ENCODE results near the gene AKAP8.
"Not testable (repeated sequence)": the region's sequence is repeated elsewhere in the genome, so short reads cannot be mapped to it uniquely, and the experiment has no call there.

The AKAP8 gene

DNA sequence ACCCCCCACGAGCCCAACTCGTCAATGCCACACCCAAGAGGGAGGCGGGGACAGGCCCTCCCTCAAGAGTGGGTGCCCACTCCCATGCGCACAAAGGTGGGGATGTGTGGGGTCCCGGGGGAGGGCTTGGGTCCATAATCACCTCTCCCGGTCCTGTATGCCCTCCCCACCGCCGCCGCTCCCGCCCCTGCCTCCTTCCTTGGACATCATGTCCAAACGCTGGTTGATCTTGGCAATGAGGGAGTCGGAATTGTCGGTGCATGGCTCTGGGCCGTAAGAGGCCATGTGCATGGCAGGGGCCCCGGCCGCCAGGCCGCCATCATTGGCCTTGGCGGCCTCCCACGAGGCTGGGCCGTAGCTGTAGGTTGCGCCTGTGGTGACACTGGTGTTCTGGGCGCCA lies 5.9 kb downstream of the AKAP8 start:
- DNase-seq (ENCODE audit: low read depth in 2 of 2) = no peak

DNA sequence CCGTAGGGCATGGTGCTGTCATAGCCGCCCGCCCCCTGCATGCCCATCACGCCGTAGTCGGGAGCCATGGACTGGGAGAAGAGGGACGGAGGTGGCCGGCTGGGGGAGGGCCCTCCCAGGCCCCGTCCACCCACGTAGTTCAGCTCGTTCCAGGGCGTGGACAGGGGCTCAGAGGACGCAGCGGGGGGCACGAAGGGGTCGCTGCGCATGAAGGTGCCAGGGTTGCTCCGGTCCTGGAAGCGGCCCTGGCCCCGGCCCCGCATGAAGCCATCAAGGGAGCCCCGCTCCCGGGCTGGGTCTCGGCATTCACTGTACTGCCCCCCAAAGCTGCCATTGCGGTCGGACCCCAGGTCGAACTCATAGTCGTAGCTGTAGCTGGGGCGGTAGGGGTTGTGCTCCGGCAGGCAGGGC lies 6.7 kb downstream of the AKAP8 start:
- DNase-seq (ENCODE audit: low read depth in 2 of 2) = no peak

DNA sequence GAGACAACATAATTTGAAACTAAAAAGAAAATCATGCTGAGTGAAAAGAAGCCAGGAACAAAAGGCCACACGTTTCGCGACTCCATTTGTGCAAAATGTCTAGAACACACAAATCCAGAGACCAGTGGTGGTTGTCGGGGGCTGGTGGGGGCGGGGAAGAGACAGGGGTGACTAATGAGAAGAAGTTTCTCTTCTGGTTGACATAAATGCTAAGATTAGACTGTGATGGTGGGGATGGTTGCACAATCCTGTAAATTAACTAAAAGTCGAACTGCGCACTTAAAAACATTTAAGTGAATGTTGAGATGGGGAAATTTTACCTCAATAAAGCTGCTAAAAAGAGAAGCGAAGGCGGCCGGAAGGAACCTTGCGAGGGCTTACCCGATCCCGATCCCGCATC lies 7.1 kb downstream of the AKAP8 start:
- DNase-seq (ENCODE audit: low read depth in 2 of 2) = no peak

DNA sequence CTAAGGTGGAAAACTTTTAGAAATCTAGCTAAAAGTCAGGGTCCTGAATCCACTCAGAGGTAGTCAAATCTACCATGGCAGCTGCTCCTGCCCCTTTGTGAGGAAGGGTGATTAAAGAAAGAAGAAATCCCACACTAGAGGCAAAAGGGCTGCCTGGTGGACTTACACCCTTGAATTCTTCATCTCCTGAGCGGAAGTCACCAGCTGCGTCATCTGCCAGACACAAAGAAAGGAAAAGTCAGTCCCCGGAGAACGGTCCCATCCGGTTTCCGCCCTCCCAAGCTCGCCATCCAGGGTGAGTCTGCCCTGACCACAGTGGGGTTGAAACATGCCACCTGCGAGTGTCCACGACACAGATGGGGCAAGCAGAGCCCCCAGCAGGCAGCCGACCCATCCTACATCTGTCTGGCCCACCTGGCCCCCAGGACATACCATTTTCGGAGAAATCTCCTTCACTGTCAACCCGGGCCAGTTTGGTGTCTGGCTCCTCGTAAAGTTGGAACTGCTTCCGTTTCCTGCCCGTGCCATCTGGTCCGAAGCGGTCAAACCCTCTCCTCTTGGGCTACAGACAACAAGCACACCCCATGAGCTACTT lies 7.7 kb downstream of the AKAP8 start:
- no peak for DNase-seq (ENCODE audit: low read depth in 2 of 2)

DNA sequence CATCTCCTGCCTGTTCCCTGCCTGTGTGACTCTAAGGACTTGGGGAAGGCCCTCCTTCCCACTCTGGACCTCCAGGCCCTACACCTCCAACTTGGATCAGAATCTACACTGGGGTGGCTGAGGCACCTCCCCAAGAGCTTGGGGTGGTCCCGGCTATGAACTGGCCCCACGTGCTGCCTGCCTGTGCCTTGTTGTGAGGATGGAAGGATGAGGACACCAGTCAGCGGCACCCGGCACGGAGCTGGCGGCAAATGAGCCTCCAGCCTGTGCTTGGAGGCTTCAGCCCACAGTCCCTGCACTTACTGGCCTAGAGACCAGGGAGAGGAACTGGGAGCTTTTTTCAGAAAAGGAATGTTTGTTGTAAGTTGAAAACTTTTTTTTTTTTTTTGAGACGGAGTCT lies 8.5 kb downstream of the AKAP8 start:
- no peak for DNase-seq (ENCODE audit: low read depth in 2 of 2)

DNA sequence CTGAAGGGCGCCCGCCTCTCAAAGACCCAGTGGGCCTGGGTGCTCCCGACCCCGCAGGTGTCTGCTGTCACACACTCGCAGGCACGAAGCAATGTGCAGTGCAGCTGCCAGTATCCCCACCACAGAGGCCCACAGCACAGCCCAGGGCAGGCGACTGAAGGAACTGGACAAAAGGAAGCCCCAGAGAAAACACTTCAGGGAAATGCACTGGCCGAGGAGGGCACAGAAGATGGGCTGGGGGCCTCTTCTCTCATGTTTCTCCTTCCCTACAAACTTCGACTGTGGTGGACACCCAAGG lies 10.0 kb downstream of the AKAP8 start:
- no peak for DNase-seq (ENCODE audit: low read depth in 2 of 2)

DNA sequence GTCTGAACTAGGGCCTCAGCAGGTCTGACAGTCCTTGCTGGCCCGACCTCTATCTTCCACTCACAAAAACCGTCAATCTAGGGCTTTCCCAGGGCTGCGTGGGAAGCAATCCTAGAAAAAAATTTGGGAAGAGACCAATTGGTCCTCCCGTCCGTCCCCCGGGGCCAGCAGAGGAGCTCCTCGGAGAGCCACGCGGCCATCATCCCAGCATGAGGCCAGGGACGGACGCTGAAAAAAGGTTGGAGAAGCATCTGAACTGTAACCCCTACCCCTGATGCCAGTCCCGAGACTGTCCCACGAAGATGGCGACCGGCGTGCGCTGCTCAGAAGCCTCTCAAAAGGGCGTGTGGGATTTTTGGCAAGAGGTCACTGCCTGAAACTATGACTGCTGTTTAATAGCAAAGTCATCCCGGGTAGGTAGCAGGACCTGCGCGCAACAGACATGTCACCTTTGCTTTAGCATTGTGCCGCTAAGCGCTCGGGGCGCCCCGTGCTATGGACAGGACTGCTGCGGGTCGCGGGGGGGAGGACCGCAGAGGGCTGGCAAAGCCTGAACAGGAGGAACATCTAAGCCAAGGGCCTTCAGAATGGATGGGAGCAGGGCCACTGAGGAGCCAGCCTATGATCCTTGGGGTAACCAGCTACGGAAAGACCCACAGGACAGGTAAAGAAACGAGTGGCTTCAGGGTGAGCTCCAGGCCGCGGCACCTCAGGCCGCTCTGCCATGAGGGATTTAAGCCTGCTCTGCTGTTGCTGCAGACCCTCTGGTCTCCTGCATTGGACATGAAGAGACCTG lies 10.6 kb downstream of the AKAP8 start:
- DNase-seq (ENCODE audit: low read depth in 2 of 2) = no peak

DNA sequence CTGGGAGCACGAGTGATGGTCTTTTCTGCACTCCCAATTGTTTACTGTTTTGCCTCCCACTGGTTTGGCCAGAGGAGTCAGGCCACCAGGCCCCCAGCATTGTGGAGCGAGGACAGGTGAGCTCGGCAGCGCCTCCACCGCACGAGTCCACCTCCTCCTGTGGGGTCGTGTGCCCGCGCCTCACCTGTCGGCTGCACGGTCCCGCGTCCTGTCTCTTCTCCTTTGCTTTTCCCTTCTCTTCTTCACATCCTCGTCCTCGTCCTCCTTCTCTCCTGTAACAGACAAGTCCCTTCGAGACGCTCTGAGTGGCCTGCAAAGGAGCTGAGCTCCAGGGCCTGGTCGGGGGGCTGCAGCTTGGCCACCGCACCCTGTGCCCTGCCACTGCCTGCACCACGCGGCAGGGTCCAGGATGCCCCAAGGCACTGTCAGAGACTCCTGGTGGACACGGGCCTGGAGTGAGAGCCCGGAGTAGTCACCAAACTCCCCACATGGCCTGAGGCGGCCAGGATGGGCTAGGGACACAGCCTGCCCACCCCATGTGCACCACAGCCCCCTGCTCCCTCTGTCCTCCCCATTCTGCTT lies 11.4 kb downstream of the AKAP8 start:
- DNase-seq (ENCODE audit: low read depth in 2 of 2) = no peak

DNA sequence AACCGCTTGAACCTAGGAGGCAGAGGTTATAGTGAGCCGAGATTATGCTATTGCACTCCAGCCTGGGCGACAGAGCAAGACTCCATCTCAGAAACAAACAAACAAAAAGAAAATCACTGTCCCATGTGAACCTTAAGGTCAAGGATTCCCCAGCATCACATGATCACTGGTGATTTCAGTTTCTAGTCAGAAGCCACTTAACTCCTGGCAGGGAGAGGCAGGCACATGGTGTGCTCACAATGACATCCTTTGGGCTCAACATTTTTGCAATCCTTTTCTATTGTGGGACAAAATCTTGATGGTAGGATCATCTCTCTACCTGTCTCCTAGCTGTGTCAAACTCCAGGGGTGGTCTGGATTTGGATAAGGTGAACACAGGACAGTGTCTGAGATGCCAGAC lies 12.1 kb downstream of the AKAP8 start:
- no peak for DNase-seq (ENCODE audit: low read depth in 2 of 2)

DNA sequence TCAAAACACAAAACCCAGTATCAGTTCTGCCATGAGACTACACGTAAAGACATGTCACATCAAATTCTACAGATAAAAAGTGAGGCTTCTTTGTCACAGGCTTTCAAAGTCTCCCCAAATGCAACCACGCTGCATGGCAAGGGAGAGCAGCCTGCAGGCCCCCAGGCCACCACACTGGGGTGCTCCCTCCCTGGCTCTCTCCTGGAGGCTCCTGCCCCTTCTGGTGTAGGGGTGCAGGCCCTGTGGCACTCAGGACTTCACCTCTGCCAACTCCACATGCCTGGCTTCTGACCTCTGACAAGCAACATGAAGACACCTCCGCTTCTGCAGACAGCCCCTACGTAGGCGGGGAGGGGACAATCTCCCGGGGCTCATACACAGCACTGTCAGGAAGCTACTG lies 14.3 kb downstream of the AKAP8 start:
- DNase-seq (ENCODE audit: low read depth in 2 of 2) = no peak

DNA sequence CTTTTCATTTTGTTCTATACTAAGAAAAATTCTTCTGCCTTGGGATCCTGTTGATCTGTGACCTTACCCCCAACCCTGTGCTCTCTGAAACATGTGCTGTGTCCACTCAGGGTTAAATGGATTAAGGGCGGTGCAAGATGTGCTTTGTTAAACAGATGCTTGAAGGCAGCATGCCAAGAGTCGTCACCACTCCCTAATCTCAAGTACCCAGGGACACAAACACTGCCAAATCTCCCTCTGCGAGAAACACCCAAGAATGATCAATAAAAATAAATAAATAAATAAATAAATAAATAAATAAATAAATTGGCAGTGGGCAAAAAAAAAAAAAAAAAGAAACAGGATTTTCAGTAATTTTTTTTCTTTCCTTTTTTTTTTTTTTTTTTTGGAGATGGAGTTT lies 15.8 kb downstream of the AKAP8 start:
- DNase-seq (ENCODE audit: low read depth in 2 of 2) = not testable (repeated sequence)

DNA sequence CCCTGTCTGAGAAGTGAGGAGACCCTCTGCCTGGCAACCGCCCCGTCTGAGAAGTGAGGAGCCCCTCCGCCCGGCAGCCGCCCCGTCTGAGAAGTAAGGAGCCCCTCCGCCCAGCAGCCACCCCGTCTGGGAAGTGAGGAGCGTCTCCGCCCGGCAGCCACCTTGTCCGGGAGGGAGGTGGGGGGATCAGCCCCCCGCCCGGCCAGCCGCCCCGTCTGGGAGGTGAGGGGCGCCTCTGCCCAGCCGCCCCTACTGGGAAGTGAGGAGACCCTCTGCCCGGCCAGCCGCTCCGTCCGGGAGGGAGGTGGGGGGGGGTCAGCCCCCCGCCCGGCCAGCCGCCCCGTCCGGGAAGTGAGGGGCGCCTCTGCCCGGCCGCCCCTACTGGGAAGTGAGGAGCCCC lies 16.5 kb downstream of the AKAP8 start:
- not testable (repeated sequence) for DNase-seq (ENCODE audit: low read depth in 2 of 2)

DNA sequence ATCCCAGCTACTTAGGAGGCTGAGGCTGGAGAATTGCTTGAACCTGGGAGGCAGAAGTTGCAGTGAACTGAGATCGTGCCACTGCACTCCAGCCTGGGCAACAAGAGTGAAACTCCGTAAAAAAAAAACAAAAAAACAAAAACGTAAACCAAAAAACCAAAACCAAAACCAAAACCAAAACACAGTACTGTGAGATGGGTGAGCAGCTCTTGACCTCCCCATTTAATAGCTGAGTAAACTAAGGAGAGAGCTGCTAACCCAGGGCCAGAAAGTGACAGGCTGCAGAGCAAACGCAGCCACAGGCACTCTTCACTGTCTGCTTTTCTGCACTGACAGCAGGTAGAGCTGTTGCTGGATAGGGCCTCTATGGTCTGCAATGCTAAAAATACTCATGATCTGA lies 19.6 kb downstream of the AKAP8 start:
- DNase-seq (ENCODE audit: low read depth in 2 of 2) = not testable (repeated sequence)

DNA sequence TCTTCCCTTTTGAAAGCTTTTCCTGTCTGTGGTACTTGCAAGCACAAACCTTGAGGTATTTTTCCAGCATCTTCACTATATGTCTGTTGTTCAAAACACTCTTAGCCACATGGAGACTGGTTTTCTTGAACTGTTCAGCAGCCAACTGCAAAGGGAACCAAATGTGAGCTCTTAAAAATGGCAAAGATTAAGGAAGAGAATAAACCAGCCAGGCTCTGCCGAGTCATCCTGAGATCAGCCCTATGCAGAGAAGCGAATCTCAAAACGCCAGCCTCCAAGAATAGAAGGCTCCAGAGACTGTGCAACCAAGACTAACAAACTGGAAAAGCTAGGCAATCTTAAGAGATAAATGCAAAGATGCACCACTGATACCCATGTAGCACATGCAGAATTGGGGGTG lies 20.7 kb downstream of the AKAP8 start:
- DNase-seq (ENCODE audit: low read depth in 2 of 2) = no peak

DNA sequence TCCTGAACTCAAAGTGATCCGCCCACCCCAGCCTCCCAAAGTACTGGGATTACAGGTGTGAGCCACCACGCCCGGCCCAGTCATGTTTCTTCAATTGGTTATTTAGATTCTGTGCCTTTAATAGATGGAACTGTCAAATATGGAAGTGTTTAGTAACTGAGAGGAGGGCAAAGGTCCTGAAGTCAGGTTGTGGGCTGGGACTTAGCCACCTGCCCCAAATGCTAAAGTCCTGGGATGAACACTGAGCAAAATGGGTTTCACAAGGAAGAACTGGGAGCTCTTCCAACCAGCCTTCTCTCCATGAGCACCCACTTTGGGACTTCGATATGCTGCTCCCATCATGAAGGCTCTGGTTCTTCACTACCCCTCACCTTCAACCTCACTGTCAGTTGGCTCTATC lies 21.7 kb downstream of the AKAP8 start:
- DNase-seq (ENCODE audit: low read depth in 2 of 2) = no peak

DNA sequence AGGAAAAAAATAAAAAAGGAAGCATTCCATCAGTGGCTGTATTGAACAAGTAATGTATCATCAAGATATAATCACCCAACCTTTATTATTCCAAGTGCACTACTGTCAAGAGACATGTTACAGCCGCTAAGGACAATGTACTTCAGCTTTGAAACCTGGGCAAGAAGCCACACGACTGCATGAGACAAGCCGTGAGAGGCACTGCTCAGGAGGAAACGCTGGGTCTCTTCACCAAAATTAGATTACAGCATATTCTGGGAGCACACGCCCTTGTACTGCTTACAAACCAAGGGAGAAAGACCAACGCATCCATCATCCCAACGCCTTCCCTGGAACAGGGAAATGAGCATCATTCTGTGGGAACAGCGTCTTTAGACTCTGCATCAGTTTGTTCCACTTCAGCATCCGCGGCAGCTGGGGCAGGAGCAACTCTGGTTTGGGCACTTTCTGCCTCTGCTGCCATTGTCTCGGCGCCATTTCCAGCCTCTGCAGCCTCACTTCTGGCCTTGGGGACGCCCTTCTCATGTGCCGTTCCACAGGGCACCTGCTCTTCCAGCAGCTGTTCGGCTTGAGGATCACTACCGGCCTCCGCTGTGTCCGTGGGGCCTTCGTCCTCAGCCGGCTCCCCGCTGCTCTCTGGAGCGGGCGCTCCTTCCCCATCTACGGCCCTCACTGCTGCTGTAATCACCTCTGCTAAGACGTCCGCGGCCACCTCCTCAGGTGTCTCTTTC lies 24.9 kb downstream of the AKAP8 start:
- DNase-seq (ENCODE audit: low read depth in 2 of 2) = no peak

DNA sequence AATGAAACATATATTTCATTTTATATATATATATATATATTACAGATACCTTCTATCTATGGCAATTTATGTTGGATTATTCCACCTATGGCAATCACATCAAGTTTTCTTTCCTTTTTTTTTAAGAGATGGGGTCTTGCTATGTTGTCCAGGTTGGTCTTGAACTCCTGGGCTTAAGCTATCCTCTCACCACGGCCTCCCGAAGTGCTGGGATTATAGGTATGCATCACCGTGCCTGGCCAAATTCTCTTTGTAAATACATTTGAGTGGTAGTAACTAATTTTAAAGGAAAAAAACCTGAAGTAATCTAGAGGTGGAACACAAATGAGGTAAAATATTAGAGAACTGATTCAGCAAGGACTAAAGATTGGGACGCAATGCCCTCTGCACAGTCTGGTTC lies 25.7 kb downstream of the AKAP8 start:
- no peak for DNase-seq (ENCODE audit: low read depth in 2 of 2)

DNA sequence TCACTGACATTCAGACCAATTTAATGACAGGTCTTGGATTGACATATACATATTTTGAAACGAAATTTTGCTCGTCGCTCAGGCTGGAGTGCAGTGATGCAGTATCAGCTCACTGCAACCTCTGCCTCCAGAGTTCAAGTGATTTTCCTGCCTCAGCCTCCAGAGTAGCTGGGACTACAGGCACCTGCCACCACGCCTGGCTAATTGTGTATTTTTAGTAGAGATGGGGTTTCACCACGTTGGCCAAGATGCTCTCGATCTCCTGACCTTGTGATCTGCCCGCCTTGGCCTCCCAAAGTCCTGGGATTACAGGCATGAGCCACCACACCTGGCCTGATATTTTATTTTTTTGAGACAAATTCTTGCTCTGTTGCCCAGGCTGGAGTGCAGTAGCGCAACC lies 27.1 kb downstream of the AKAP8 start:
- not testable (repeated sequence) for DNase-seq (ENCODE audit: low read depth in 2 of 2)

DNA sequence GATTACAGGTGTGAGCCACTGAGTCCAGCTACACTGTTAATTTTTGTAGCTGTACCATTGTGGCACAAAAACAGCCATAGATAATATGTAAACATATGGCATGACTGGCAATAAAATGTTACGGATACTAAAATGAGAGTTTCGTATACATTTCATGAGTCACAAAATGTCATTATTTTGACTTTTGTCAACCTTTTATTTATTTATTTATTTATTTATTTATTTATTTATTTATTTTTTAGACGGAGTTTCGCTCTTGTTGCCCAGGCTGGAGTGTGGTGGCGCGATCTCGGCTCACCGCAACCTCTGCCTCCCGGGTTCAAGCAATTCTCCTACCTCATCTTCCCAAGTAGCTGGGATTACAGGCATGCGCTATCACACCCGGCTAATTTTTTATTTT lies 38.3 kb downstream of the AKAP8 start:
- DNase-seq (ENCODE audit: low read depth in 2 of 2) = not testable (repeated sequence)

DNA sequence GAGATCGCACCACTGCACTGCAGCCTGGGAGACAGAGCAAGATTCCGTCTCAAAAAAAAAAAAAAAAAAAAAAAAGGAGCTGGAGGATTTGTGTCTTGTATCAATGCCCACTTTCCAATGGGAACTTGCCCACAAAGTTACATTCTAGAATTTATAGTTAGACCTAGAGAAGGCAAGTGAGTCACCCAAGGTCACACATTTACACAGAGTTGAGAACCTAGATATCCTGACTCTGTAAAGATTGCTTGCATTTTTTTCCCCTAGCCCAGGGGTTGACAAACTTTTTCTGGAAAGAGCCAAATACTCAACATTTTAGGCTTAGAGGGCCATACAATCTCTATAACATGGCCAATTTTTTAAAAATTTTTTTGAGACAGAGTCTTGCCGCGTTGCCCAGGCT lies 39.5 kb downstream of the AKAP8 start:
- DNase-seq (ENCODE audit: low read depth in 2 of 2) = no peak

DNA sequence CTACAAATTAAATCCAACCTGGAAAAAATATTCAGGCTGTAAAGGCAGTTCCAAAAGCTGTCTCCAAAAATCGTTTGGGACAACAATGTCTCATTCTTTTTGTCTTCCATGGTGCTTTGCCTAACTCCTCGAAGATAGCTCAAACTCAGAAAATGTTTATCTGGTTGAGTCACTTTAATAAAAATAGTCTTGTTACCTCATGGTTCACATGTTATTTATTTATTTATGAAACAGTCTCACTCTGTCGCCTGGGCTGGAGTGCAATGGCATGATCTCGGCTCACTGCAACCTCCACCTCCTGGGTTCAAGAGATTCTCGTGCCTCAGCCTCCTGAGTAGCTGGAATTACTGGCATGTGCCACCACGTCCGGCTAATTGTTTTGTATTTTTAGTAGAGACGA lies 42.4 kb downstream of the AKAP8 start:
- no peak for DNase-seq (ENCODE audit: low read depth in 2 of 2)

DNA sequence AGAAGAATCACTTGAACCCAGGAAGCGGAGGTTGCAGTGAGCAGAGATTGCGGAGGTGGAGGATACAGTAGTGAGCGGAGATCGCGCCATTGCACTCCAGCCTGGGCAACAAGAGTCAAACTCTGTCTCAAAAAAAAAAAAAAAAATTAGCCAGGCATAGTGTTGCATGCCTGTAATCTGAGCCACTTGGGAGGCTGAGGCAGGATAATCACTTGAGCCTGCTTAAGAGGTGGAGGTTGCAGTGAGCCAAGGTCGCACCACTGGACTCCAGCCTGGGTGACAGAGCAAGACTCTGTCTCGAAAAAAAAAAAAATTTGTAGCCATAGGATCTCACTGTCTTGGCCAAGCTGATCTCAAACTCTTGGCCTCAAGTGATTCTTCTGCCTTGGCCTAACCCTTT lies 43.6 kb downstream of the AKAP8 start:
- not testable (repeated sequence) for DNase-seq (ENCODE audit: low read depth in 2 of 2)
